WTC11 (cell line): ENCODE data around the gene OAF. TPM values are rescaled to one million over a fixed set of nuclear protein-coding genes. Genes with fewer than 3 reads are reported as not detected.

ENCODE experiments used
- ATAC-seq: fragments of 200-7000 bp; cut with Tn5 transposase; 2 replicates; pipeline ENCODE4 v1.10.0; 2021; ENCODE audit warnings: mild to moderate bottlenecking, moderate library complexity
- CTCF ChIA-PET: fragments of 300-600 bp; sonication (Branson Sonifier 250); formaldehyde crosslinking; loops from one replicate; lab custom pipeline; 2021; ENCODE audit warnings: antibody characterized with exemption; lab: Charles Lee
- POLR2A ChIA-PET: fragments of 350-600 bp; sonication (Branson Sonifier 250); formaldehyde crosslinking; loops from one replicate; lab custom pipeline; 2021; ENCODE audit warnings: antibody characterized with exemption; lab: Charles Lee
- DNase-seq: peaks from one replicate; pipeline ENCODE4 v3.0.0; 2021; ENCODE audit warnings: low spot score
- H3K27ac Mint-ChIP-seq: 2 replicates; pipeline ENCODE4 v1.8.0; 2021; ENCODE audit warnings: mixed read lengths
- H3K27me3 Mint-ChIP-seq: 2 replicates; pipeline ENCODE4 v1.8.0; 2021; ENCODE audit warnings: low read depth, mild to moderate bottlenecking, moderate library complexity, mixed read lengths
- H3K36me3 Mint-ChIP-seq: 2 replicates; pipeline ENCODE4 v1.8.0; 2021; ENCODE audit warnings: mixed read lengths
- H3K4me1 Mint-ChIP-seq: 2 replicates; pipeline ENCODE4 v1.8.0; 2022; ENCODE audit warnings: mixed read lengths
- H3K4me3 Mint-ChIP-seq: 2 replicates; pipeline ENCODE4 v1.8.0; 2021; ENCODE audit warnings: mild to moderate bottlenecking, moderate library complexity, mixed read lengths
- H3K9me3 Mint-ChIP-seq: 2 replicates; pipeline ENCODE4 v1.8.0; 2021; ENCODE audit warnings: mixed read lengths
- AR ChIP-seq: fragments of 250-450 bp; sonication (Bioruptor Pico); IDR thresholded peaks from 2 replicates; pipeline ENCODE4 v1.9.0; 2021; ENCODE audit warnings: mild to moderate bottlenecking
- CDX4 ChIP-seq: fragments of 250-450 bp; sonication (Bioruptor Pico); IDR thresholded peaks from 2 replicates; pipeline ENCODE4 v1.9.0; 2021; ENCODE audit warnings: moderate library complexity, mild to moderate bottlenecking, inconsistent platforms, borderline replicate concordance
- E2F5 ChIP-seq: sonication (generic); formaldehyde crosslinking; IDR thresholded peaks from 2 replicates; pipeline ENCODE4 v1.8.1; 2022; ENCODE audit warnings: mild to moderate bottlenecking, moderate library complexity, missing genetic modification reagents
- ELF4 ChIP-seq: sonication (generic); formaldehyde crosslinking; IDR thresholded peaks from 2 replicates; pipeline ENCODE4 v1.8.1; 2022; ENCODE audit warnings: low read depth, mild to moderate bottlenecking, moderate library complexity, missing genetic modification reagents
- ESRRA ChIP-seq: sonication (generic); formaldehyde crosslinking; IDR thresholded peaks from 2 replicates; pipeline ENCODE4 v1.8.1; 2022; ENCODE audit warnings: mild to moderate bottlenecking, missing genetic modification reagents, borderline replicate concordance
- GRHL2 ChIP-seq: fragments of 250-450 bp; sonication (Bioruptor Pico); IDR thresholded peaks from 2 replicates; pipeline ENCODE4 v1.8.0; 2022; ENCODE audit warnings: mild to moderate bottlenecking, moderate library complexity; ENCODE audit not compliant: insufficient replicate concordance, severe bottlenecking
- HMGXB4 ChIP-seq: sonication (generic); formaldehyde crosslinking; IDR thresholded peaks from 2 replicates; pipeline ENCODE4 v1.8.1; 2023; ENCODE audit warnings: mild to moderate bottlenecking, moderate library complexity, missing genetic modification reagents
- KAT7 ChIP-seq: sonication (generic); formaldehyde crosslinking; IDR thresholded peaks from 2 replicates; pipeline ENCODE4 v1.8.1; 2023; ENCODE audit warnings: missing genetic modification reagents, mild to moderate bottlenecking, borderline replicate concordance
- MYBL2 ChIP-seq: sonication (generic); formaldehyde crosslinking; IDR thresholded peaks from 2 replicates; pipeline ENCODE4 v1.8.1; 2023; ENCODE audit warnings: mild to moderate bottlenecking, moderate library complexity, missing genetic modification reagents
- OVOL2 ChIP-seq: fragments of 250-450 bp; sonication (Bioruptor Pico); IDR thresholded peaks from 2 replicates; pipeline ENCODE4 v1.9.0; 2021; ENCODE audit warnings: mild to moderate bottlenecking, borderline replicate concordance
- PRDM15 ChIP-seq: sonication (generic); formaldehyde crosslinking; IDR thresholded peaks from 2 replicates; pipeline ENCODE4 v1.8.0; 2022; ENCODE audit warnings: missing genetic modification reagents
- PRRX2 ChIP-seq: fragments of 250-450 bp; sonication (Bioruptor Pico); IDR thresholded peaks from 2 replicates; pipeline ENCODE4 v1.8.0; 2021; ENCODE audit warnings: mild to moderate bottlenecking
- SP1 ChIP-seq: sonication (generic); formaldehyde crosslinking; conservative IDR thresholded peaks from 2 replicates; pipeline ENCODE4 v1.8.1; 2022; ENCODE audit warnings: missing genetic modification reagents
- USF1 ChIP-seq: sonication (generic); formaldehyde crosslinking; IDR thresholded peaks from 2 replicates; pipeline ENCODE4 v1.8.0; 2022; ENCODE audit warnings: mild to moderate bottlenecking, missing genetic modification reagents
- USF2 ChIP-seq: sonication (generic); formaldehyde crosslinking; IDR thresholded peaks from 2 replicates; pipeline ENCODE4 v1.8.1; 2023; ENCODE audit warnings: mild to moderate bottlenecking, missing genetic modification reagents, moderate library complexity
- ZBTB43 ChIP-seq: sonication (generic); formaldehyde crosslinking; IDR thresholded peaks from 2 replicates; pipeline ENCODE4 v1.8.1; 2023; ENCODE audit warnings: mild to moderate bottlenecking, missing genetic modification reagents
- ZMAT4 ChIP-seq: fragments of 250-450 bp; sonication (Bioruptor Pico); IDR thresholded peaks from 2 replicates; pipeline ENCODE4 v1.9.0; 2021; ENCODE audit warnings: mild to moderate bottlenecking
- ZNF232 ChIP-seq: sonication (generic); formaldehyde crosslinking; IDR thresholded peaks from 2 replicates; pipeline ENCODE4 v1.8.0; 2022; ENCODE audit warnings: mild to moderate bottlenecking, missing genetic modification reagents
- ZNF317 ChIP-seq: sonication (generic); formaldehyde crosslinking; IDR thresholded peaks from 2 replicates; pipeline ENCODE4 v1.8.1; 2023; ENCODE audit warnings: low read depth, mild to moderate bottlenecking, moderate library complexity, missing genetic modification reagents, borderline replicate concordance
- ZSCAN18 ChIP-seq: fragments of 250-450 bp; sonication (Bioruptor Pico); IDR thresholded peaks from 2 replicates; pipeline ENCODE4 v2.1.2; 2022; ENCODE audit warnings: mild to moderate bottlenecking, moderate library complexity
- total RNA-seq: library from RNA; stranded (reverse); gene quantifications from 3 replicates; pipeline ENCODE4 v1.2.3, GENCODE V29; 2021

OAF gene
- total RNA-seq, 1 experiment from 2014 or later, result 5.6 TPM

- ChIA-PET CTCF (interaction anchor here (24.2 kb wide), 1 partner anchor 60 kb away, joined by 623 read pairs; no protein-coding TSS in a partner anchor), POLR2A (no interaction called here)
- no peak overlapping the region for H3K4me3 Mint-ChIP-seq
- no peaks in the 10 kb centered on the region for H3K9me3 Mint-ChIP-seq
- H3K36me3 Mint-ChIP-seq, result no peaks in the 10 kb centered on the region
- ATAC-seq, result no peak
- TF ChIP-seq PRDM15 (CRISPR knock-in tag) (no peak), USF1 (CRISPR knock-in tag) (no peak), ZSCAN18 (no peak), OVOL2 (CRISPR knock-in tag) (no peak), ESRRA (CRISPR knock-in tag) (no peak), CDX4 (CRISPR knock-in tag) (no peak), MYBL2 (no peak), USF2 (CRISPR knock-in tag) (no peak), ZNF317 (CRISPR knock-in tag) (no peak), ELF4 (CRISPR knock-in tag) (no peak), SP1 (CRISPR knock-in tag) (no peak), HMGXB4 (CRISPR knock-in tag) (no peak), PRRX2 (CRISPR knock-in tag) (no peak), ZNF232 (CRISPR knock-in tag) (no peak), ZMAT4 (CRISPR knock-in tag) (no peak), AR (CRISPR knock-in tag) (no peak), ZBTB43 (CRISPR knock-in tag) (no peak), KAT7 (CRISPR knock-in tag) (no peak), E2F5 (CRISPR knock-in tag) (no peak), GRHL2 (CRISPR knock-in tag) (no peak)
- H3K4me1 Mint-ChIP-seq, result peaks cover 35% of the 10 kb centered on the region
- no peak overlapping the region for H3K27ac Mint-ChIP-seq
- no peak for DNase-seq
- peaks cover 73% of the 10 kb centered on the region for H3K27me3 Mint-ChIP-seq
These were observed 30.4 kb downstream of the OAF start for GRCh38 chr11:120241277-120241676.
